ENCODE data around the gene SLC9A9. TPM values are rescaled to one million over a fixed set of nuclear protein-coding genes. Genes with fewer than 3 reads are reported as not detected.

SLC9A9 gene
- total RNA-seq, 4 donors from 2014 or later = 7.8 to 19.6 (median 13.4) TPM

GRCh38 chr3:143720381-143720780 lies 127.9 kb downstream of the SLC9A9 start:
- intact Hi-C loops (cut with DNase I) = no loop called here
- Histone ChIP-seq H3K27me3 (no peaks in the 10 kb centered on the region), H3K36me3 (no peaks in the 10 kb centered on the region), H3K4me3 (replicated peaks in 1 of 3) (no peak overlapping the region), H3K4me1 (no peaks in the 10 kb centered on the region), H3K27ac (no peak overlapping the region), H3K9me3 (no peaks in the 10 kb centered on the region)
- no peak for TF ChIP-seq POLR2A (IDR thresholded peaks at IDR 0.05)
- TF ChIP-seq, protein P1, sequence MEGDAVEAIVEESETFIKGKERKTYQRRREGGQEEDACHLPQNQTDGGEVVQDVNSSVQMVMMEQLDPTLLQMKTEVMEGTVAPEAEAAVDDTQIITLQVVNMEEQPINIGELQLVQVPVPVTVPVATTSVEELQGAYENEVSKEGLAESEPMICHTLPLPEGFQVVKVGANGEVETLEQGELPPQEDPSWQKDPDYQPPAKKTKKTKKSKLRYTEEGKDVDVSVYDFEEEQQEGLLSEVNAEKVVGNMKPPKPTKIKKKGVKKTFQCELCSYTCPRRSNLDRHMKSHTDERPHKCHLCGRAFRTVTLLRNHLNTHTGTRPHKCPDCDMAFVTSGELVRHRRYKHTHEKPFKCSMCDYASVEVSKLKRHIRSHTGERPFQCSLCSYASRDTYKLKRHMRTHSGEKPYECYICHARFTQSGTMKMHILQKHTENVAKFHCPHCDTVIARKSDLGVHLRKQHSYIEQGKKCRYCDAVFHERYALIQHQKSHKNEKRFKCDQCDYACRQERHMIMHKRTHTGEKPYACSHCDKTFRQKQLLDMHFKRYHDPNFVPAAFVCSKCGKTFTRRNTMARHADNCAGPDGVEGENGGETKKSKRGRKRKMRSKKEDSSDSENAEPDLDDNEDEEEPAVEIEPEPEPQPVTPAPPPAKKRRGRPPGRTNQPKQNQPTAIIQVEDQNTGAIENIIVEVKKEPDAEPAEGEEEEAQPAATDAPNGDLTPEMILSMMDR (IDR thresholded peaks at IDR 0.05) = no peak
- WGBS, 2 donors = 93 to 100% methylated on average over 2 of the region's 2 CpGs
- DNase-seq = no peak

DNA sequence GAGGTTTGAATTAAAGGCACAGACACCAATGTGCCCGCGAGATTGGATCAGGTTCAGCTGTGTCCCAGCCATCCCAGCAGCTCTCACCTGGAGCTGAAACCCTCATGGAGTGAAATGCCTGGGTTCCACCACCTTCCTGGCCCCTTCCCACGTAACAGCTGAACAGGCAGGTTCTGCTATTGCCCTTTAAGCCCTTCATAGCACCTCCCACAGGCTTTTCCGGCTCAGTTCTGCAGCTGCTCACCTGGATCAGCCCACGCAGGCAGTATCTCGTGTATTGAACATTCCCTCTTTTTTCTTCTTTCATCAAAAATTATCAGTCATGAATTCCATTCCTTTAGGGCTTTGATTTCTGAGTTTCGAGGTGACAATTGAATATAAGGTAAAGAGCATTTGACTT lies 129.8 kb downstream of the SLC9A9 start:
- Histone ChIP-seq H3K27ac (no peak overlapping the region), H3K36me3 (no peaks in the 10 kb centered on the region), H3K27me3 (no peaks in the 10 kb centered on the region), H3K9me3 (no peaks in the 10 kb centered on the region), H3K4me3 (replicated peaks in 1 of 3) (no peak overlapping the region), H3K4me1 (no peaks in the 10 kb centered on the region)
- 43 to 50% methylated on average over 7 of the region's 7 CpGs for WGBS, 2 donors
- peak; percentile 33 to 38 for DNase-seq
- intact Hi-C loops (cut with DNase I) = loop anchor here (5.0 kb wide), 1 partner anchor 244 kb away; no protein-coding TSS in a partner anchor
- TF ChIP-seq, protein P1 (IDR thresholded peaks at IDR 0.05) = no peak
- no peak for TF ChIP-seq POLR2A (IDR thresholded peaks at IDR 0.05)

- TF ChIP-seq POLR2A (IDR thresholded peaks at IDR 0.05) = no peak
- TF ChIP-seq, protein P1 (IDR thresholded peaks at IDR 0.05) = no peak
- Histone ChIP-seq H3K27ac (no peak overlapping the region), H3K9me3 (no peaks in the 10 kb centered on the region), H3K4me3 (replicated peaks in 1 of 3) (no peak overlapping the region), H3K4me1 (no peaks in the 10 kb centered on the region), H3K27me3 (no peaks in the 10 kb centered on the region), H3K36me3 (no peaks in the 10 kb centered on the region)
- intact Hi-C loops (cut with DNase I) = loop anchor here (5.0 kb wide), 1 partner anchor 246 kb away; no protein-coding TSS in a partner anchor
- 82 to 92% methylated on average over 4 of the region's 4 CpGs for WGBS, 2 donors
- no peak for DNase-seq
These were observed 131.5 kb downstream of the SLC9A9 start for GRCh38 chr3:143716731-143717130.

DNA sequence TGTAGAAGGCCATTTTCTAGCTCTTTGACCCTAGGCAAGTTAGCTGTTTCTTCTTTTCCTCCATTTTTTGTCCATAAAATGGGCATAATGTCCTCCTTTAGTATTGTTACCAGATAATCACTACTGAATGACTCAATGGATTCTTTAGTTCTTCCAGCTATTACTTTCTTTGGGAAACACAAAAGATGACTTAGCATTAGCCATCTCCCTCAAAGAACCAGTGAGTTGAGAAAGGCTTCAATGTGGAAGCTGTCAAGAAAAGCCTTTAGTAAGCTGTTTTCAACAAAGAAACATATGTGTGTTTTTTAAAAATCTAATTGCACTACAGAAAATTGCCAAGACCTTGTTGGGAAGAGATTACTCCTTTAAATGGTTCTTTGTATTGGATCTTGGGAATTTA lies 135.7 kb downstream of the SLC9A9 start:
- TF ChIP-seq, protein P1 (IDR thresholded peaks at IDR 0.05) = no peak
- Histone ChIP-seq H3K36me3 (no peaks in the 10 kb centered on the region), H3K27ac (no peak overlapping the region), H3K27me3 (no peaks in the 10 kb centered on the region), H3K4me3 (replicated peaks in 1 of 3) (no peak overlapping the region), H3K4me1 (no peaks in the 10 kb centered on the region), H3K9me3 (no peaks in the 10 kb centered on the region)
- no peak for DNase-seq
- intact Hi-C loops (cut with DNase I) = no loop called here

- Histone ChIP-seq H3K4me1 (no peaks in the 10 kb centered on the region), H3K9me3 (no peaks in the 10 kb centered on the region), H3K4me3 (replicated peaks in 1 of 3) (no peak overlapping the region), H3K27me3 (no peaks in the 10 kb centered on the region), H3K27ac (no peak overlapping the region), H3K36me3 (no peaks in the 10 kb centered on the region)
- no peak for DNase-seq
- WGBS, 2 donors = 71 to 88% methylated on average over 1 of the region's 1 CpG
- no peak for TF ChIP-seq POLR2A (IDR thresholded peaks at IDR 0.05)
- TF ChIP-seq, protein P1 (IDR thresholded peaks at IDR 0.05) = no peak
- intact Hi-C loops (cut with DNase I) = no loop called here
These were observed 140.4 kb downstream of the SLC9A9 start for GRCh38 chr3:143707848-143708247.

All from thyroid gland (tissue), 4 donors.